8988T (cell line): ENCODE measurements around the gene PANK2.
"Not testable (repeated sequence)": the region's sequence is repeated elsewhere in the genome, so short reads cannot be mapped to it uniquely, and the experiment has no call there.

Experiments used
- DNase-seq: peaks from one replicate; pipeline ENCODE4 v3.0.0; 2011

PANK2 gene

GRCh38 chr20:3888622-3889488 lies at the start of gene PANK2:
TSS of gene PANK2 (plus strand) at chr20:3889387.
- DNase-seq, result peak; percentile 95

DNA sequence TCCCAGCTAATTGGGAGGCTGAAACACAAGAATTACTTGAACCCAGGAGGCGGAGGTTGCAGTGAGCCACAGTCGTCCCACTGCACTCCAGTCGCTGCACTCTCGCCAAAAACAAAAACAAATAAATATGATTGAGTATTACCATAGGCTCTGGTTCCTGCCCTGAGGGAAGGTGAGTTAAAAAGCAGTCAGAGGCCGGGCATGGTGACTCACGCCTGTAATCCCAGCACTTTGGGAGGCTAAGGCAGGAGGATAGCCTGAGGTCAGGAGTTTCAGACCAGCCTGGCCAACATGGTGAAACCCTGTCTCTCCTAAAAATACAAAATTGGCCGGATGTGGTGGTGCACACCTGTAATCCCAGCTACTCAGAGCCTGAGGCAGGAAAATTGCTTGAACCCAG lies 49.0 kb upstream of the PANK2 start:
- not testable (repeated sequence) for DNase-seq

DNA sequence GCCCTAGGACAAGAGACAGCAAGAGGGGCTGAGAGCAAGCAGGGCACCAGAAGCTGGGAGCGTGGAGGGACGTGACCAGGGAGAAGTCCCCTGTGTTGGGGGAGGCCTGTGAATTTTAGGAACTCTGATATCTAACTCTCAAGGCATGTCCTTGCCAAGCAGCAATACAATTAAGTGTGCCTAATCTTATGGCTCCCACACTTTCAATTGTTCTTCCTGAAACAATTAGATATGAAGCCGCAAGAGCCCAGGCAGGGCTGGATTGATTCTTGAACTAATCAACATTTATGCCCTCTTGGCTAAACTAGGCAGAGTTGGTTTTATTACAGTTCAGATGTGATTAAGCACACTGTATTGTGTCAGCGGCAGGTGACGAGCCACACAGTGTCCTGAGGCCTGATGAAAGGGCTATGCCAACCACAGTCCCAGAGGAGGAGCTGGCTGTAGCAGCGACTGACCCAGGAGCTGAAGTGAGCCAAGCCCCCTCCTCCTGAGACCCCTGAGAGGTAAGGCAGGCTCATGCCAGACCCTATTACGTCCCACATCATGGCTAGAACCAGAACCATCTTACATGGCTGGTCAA lies 46.7 kb upstream of the PANK2 start:
- no peak for DNase-seq

DNA sequence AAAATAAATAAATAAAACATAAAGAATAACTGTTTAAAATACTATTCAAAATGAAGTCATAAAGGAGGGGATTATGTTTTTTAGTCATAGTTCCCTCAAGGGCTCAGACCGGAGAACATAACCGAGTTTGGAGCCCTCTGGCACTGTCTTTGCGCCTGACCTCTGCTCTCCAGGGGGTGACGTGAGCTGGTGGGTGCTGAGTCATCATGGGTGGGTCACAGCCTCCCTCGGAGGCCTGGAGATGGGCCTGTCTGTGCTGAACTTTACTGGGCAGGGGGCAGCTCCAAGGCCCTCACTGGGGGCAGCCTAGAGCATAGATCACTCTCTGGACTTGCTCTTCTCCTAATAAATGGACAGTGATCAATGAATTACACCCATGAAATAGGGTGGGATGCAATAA lies 45.7 kb upstream of the PANK2 start:
- peak; percentile 78 for DNase-seq

DNA sequence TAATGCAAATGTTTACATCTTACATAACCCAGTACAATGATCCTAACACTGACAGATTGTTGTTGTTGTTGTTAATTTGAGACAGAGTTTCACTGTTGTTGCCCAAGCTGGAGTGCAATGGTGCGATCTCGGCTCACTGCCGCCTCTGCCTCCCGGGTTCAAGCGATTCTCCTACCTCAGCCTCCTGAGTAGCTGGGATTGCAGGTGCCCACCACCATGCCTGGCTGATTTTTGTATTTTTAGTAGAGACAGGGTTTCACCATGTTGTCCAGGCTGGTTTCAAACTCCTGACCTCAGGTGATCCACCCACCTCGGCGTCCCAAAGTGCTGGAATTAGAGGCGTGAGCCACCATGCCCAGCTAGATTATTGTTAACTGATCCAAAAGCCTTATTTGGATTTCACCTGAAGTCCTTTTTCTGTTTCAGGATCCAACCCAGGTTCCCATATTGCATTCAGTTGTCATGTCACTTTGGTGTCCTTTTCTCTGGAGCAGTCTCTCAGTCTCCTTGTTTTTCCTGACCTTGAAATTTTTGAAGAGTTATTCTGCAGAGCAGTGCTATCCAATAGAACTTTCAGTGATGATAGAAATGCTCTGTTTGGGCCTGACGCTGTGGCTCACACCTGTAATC lies 45.1 kb upstream of the PANK2 start:
- not testable (repeated sequence) for DNase-seq

DNA sequence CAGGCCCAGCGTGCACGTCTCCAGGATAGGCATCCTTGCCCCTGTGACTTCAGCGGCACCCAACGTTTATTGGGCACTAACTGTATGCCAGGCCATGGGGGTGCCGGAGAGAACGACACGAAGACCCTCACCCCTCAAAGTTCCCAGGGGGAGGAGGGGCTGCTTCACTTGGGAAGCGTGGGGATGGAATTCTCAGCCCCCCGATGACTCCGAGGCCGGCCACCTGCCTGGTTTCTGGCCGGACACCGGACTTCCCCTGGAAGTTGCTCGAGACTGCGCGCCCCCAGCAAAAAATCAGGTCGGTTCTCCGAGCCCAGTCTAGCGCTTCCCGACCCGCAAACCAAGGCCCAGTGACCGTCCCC lies 42.8 kb upstream of the PANK2 start:
- no peak for DNase-seq

DNA sequence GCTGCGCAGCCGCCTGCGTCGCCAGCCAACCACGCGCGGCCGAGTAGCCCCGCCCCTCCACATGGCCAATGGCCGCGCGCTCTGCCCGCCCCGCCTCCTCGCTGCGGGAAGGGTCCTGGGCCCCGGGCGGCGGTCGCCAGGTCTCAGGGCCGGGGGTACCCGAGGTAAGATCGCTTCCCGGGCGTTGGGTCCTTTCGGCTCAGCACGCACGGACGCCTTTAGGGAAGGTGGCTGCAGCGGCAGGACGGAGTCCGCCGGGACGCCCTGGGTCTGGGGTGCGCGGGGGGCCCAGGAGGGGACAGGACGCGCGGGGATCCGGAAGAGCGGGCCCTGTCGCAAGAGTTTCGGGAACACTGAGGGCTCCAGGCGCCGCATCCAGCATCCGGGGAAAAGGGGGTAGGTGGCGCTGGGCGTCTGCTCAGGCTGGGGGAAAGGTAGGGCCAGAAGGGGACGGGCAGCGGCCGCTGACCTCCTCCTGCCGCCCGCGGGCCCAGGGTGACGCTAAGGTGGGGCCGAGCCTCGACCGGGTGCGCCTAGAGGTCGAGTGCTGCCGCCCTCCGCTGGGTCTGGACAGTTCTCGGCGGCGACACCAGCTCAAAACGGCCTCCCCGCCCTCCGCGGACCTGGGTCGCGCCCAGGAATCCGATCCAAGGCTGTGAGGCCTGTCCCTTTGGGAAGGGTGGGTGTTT lies 42.3 kb upstream of the PANK2 start, which contains the start of gene MAVS:
MAVS (plus strand) TSS at position 95 of the 689 bp plus-strand sequence. CDS start 7,791 bp downstream, outside the sequence.
- peak; percentile 93 for DNase-seq

- no peak for DNase-seq
Measured at GRCh38 chr20:3847429-3847940, 41.7 kb upstream of the PANK2 start.

GRCh38 chr20:3848565-3848964 lies 40.6 kb upstream of the PANK2 start:
- DNase-seq, result no peak

DNA sequence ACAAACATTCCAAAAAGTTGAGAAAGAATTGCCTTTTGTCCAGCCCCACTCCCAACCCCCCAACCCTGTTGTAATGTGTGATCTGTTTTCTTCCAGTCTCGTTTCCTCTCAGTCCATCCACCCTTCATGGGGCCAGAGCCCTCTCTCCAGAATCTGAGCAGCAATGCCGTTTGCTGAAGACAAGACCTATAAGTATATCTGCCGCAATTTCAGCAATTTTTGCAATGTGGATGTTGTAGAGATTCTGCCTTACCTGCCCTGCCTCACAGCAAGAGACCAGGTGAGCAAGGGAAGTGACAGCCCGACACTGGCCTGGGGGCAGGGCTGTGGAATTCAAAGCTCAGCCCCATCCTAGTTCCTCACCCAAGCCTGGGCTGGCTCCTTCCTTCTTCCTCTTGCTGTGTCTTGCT lies 34.7 kb upstream of the PANK2 start:
- no peak for DNase-seq

DNA sequence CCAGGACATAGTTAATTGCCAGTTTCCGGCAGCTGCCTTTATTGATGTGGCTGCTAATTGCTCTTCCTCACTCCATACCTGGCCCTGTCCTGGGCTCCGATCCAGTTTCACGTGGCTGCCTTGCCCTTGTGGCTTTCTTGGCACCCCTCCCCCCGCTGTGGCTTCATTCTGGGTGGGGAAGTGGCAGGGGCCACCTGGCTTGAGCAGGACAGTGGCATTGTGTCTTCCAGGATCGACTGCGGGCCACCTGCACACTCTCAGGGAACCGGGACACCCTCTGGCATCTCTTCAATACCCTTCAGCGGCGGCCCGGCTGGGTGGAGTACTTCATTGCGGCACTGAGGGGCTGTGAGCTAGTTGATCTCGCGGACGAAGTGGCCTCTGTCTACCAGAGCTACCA lies 31.8 kb upstream of the PANK2 start:
- DNase-seq, result no peak

GRCh38 chr20:3858689-3859088 lies 30.5 kb upstream of the PANK2 start:
- DNase-seq, result no peak

DNA sequence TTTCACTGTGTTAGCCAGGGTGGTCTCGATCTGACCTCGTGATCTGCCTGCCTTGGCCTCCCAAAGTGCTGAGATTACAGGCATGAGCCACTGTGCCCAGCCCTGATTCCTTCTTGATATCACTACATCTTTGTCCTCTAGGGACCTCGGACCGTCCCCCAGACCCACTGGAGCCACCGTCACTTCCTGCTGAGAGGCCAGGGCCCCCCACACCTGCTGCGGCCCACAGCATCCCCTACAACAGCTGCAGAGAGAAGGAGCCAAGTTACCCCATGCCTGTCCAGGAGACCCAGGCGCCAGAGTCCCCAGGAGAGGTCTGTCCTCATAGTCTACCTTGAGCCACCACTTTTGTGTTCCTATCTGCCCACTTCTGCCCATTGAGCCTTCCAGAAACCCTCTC lies 28.0 kb upstream of the PANK2 start:
- DNase-seq, result no peak

DNA sequence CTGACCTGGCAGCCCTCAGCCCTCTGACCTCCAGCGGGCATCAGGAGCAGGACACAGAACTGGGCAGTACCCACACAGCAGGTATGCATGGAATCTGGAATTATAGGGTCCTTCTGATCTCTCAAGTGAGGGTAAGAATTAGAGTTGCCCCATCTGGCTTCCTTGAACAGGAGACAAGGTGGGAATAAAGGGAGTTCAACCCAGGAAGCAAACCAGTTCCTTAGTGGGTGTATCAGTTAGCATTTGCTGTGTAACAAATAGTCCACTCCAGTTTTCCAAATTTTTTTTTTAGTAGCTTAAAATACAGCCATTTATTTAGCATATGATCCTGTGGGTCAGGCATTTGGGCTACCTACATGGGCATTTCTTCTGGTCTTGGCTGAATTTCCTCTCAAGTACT lies 26.9 kb upstream of the PANK2 start:
- DNase-seq, result no peak

GRCh38 chr20:3863317-3863716 lies 25.9 kb upstream of the PANK2 start:
- DNase-seq, result no peak

GRCh38 chr20:3864518-3864917 lies 24.7 kb upstream of the PANK2 start:
- DNase-seq, result no peak

GRCh38 chr20:3865152-3865886 lies 23.9 kb upstream of the PANK2 start:
- no peak for DNase-seq

DNA sequence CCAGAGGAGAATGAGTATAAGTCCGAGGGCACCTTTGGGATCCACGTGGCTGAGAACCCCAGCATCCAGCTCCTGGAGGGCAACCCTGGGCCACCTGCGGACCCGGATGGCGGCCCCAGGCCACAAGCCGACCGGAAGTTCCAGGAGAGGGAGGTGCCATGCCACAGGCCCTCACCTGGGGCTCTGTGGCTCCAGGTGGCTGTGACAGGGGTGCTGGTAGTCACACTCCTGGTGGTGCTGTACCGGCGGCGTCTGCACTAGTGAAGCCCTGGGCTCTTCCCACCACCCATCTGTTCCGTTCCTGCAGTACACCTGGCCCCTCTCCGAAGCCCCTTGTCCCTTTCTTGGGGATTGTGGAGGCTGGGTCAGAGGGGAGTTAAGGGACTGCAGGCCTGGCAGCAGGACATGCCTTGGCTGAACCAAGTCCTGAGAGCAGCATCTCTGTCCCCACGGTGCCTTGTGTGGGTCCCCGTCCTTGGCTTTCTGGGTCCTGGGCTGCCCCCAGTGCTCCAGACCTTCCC lies 23.2 kb upstream of the PANK2 start:
- no peak for DNase-seq

DNA sequence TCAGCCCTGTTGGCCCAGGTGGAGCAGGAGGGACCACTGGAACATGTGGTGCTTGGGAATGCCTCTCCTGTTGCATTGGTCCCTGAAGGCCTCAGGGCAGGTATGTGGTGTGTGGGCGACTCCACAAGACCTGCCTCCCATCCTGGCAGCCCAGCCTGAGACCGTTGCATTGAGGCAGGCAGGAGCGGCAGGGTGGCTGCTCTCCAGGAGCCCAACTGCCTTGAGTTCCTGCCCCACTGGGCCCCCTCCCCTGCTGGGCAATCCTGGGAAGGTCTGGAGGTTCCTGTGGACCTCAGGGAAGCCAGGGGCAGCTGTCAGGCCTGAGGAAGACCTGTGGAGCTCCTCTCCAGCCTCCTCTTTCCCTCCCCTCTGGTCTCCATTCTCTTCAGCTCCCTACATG lies 22.7 kb upstream of the PANK2 start:
- DNase-seq, result no peak

GRCh38 chr20:3867802-3868201 lies 21.4 kb upstream of the PANK2 start:
- DNase-seq, result no peak

DNA sequence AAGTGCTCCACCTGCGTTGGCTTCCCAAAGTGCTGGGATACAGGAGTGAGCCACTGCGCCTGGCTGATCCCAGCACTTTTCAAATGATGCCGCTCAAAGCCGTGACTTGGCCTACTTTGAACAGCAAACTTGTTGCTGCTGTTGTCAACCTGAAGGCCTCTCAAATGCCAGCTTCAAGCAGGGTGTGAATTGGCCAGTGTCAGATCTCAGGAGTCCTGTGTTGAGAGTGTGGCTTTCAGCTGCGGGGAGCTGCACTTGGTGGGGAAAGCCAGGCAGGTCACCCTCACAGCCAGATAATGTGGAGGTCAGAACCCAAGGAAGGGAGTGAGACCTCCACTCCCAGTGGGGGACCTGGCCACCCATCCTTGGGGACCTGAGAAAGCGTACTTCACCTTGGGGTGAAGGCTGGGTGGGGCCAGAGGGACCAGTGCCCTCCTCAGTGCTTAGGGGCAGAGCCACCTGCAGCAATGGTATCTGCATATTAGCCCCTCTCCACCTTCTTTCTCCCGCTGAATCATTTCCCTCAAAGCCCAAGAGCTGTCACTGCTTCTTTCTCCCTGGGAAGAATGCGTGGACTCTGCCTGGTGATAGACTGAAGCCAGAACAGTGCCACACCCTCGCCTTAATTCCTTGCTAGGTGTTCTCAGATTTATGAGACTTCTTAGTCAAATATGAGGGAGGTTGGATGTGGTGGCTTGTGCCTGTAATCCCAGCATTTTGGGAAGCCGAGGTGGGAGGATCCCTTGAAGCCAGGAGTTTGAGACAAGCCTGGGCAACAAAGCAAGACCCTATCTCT lies 19.1 kb upstream of the PANK2 start:
- DNase-seq, result no peak
